H1 (cell line): Measurements from ENCODE around the gene GRM1. TPM values are rescaled to one million over a fixed set of nuclear protein-coding genes. Genes with fewer than 3 reads are reported as not detected.

Experiments
- CTCF ChIA-PET: fragments of 300-600 bp; sonication (Branson Sonifier 250); formaldehyde crosslinking; loops from one replicate; lab custom pipeline; 2021; ENCODE audit not compliant: partially characterized antibody; lab: Charles Lee
- POLR2A ChIA-PET: fragments of 300-600 bp; sonication (Branson Sonifier 250); formaldehyde crosslinking; loops from one replicate; lab custom pipeline; 2021; ENCODE audit warnings: inconsistent platforms; ENCODE audit not compliant: partially characterized antibody; lab: Charles Lee
- DNase-seq, 2 experiments: peaks; one replicate each; pipeline versions ENCODE4 v3.0.0 to v3.0.0-alpha.2; 2010 to 2022; ENCODE audit warnings: low spot score in 2 of 2, low read depth in 1 of 2, mixed read lengths in 1 of 2
- FAIRE-seq: peaks from 2 replicates; lab custom pipeline; 2011; peaks lifted over from hg19 to GRCh38; lab: Jason Lieb, UNC
- H2AFZ ChIP-seq: 2 replicates; pipeline ENCODE4 v1.8.1; 2012; ENCODE audit warnings: low read length, inconsistent platforms
- H2AK5ac ChIP-seq: 2 replicates; pipeline ENCODE4 v1.6.1; 2013; ENCODE audit warnings: low read depth, low read length
- H2BK120ac ChIP-seq: replicated peaks from 2 replicates; pipeline ENCODE3; 2013; ENCODE audit warnings: low read depth, low read length, inconsistent platforms
- H2BK12ac ChIP-seq: 2 replicates; pipeline ENCODE4 v1.6.1; 2013; ENCODE audit warnings: low read depth, low read length
- H2BK15ac ChIP-seq: 2 replicates; pipeline ENCODE4 v1.6.1; 2013; ENCODE audit warnings: low read length
- H2BK20ac ChIP-seq: 2 replicates; pipeline ENCODE4 v1.6.1; 2013; ENCODE audit warnings: low read length
- H2BK5ac ChIP-seq: 2 replicates; pipeline ENCODE4 v1.6.1; 2013; ENCODE audit warnings: low read depth, low read length
- H3K14ac ChIP-seq: 2 replicates; pipeline ENCODE4 v1.6.1; 2013; ENCODE audit warnings: inconsistent platforms; ENCODE audit not compliant: insufficient read length
- H3K18ac ChIP-seq: 2 replicates; pipeline ENCODE4 v1.6.1; 2013; ENCODE audit warnings: low read length; ENCODE audit errors: extremely low read depth
- H3K23ac ChIP-seq: 2 replicates; pipeline ENCODE4 v1.6.1; 2013; ENCODE audit warnings: inconsistent platforms; ENCODE audit not compliant: insufficient read length
- H3K23me2 ChIP-seq: 2 replicates; pipeline ENCODE4 v1.6.1; 2013; ENCODE audit warnings: low read depth, low read length
- H3K27ac ChIP-seq: 2 replicates; pipeline ENCODE4 v1.6.1; 2011; ENCODE audit warnings: low read depth, low read length, inconsistent platforms
- H3K27me3 ChIP-seq, 4 experiments: replicated peaks in 1 of 4; 1 replicate in 1 of 4; 2 replicates in 3 of 4; pipeline versions ENCODE4 v1.6.1 to v1.8.1; 2011 to 2013; ENCODE audit warnings: low read length in 3 of 4, mild to moderate bottlenecking in 3 of 4, inconsistent platforms in 2 of 4, mixed read lengths in 2 of 4, moderate library complexity in 1 of 4; ENCODE audit not compliant: control insufficient read depth in 3 of 4, insufficient read depth in 3 of 4; ENCODE audit errors: extremely low read depth in 1 of 4
- H3K36me3 ChIP-seq, 4 experiments: 2 replicates each; pipeline versions ENCODE4 v1.6.1 to v1.8.1; 2011 to 2013; ENCODE audit warnings: mild to moderate bottlenecking in 4 of 4, low read length in 3 of 4, moderate library complexity in 2 of 4, control low read depth in 1 of 4, inconsistent platforms in 1 of 4; ENCODE audit not compliant: insufficient read depth in 4 of 4, control insufficient read depth in 2 of 4
- H3K4ac ChIP-seq: replicated peaks from 2 replicates; pipeline ENCODE3; 2013; ENCODE audit warnings: low read length, low read depth, mixed read lengths, inconsistent platforms; ENCODE audit not compliant: insufficient read length
- H3K4me1 ChIP-seq, 4 experiments: replicated peaks in 1 of 4; 1 replicate in 1 of 4; 2 replicates in 3 of 4; pipeline versions ENCODE4 v1.6.1 to v1.8.1; 2011 to 2013; ENCODE audit warnings: low read length in 3 of 4, inconsistent platforms in 2 of 4, mixed read lengths in 1 of 4; ENCODE audit not compliant: insufficient read depth in 4 of 4, control insufficient read depth in 3 of 4
- H3K4me2 ChIP-seq, 2 experiments: 2 replicates each; pipeline versions ENCODE4 v1.6.1 to v1.8.1; 2011 to 2013; ENCODE audit warnings: low read depth in 2 of 2, low read length in 2 of 2, control low read depth in 1 of 2, inconsistent platforms in 1 of 2, mild to moderate bottlenecking in 1 of 2; ENCODE audit not compliant: insufficient read depth in 1 of 2
- H3K4me3 ChIP-seq, 4 experiments: fragments of 200-600, 300-600 bp in 1 of 4; sonication (generic), shearing (Covaris generic), sonication (Bioruptor Twin) in 1 of 4; 2 replicates each; pipeline versions ENCODE4 v1.5.1 to v1.8.1; 2011 to 2016; ENCODE audit warnings: low read length in 4 of 4, low read depth in 3 of 4, control low read depth in 2 of 4, inconsistent platforms in 2 of 4, mild to moderate bottlenecking in 2 of 4, mixed read lengths in 1 of 4, moderate library complexity in 1 of 4; ENCODE audit not compliant: insufficient read depth in 2 of 4; ENCODE audit errors: extremely low read depth in 1 of 4
- H3K56ac ChIP-seq: replicated peaks from 2 replicates; pipeline ENCODE3; 2013; ENCODE audit warnings: low read depth, mild to moderate bottlenecking, mixed read lengths, low read length, inconsistent platforms; ENCODE audit not compliant: insufficient read length
- H3K79me1 ChIP-seq: 2 replicates; pipeline ENCODE4 v1.6.1; 2013; ENCODE audit warnings: low read depth, low read length, control low read depth
- H3K79me2 ChIP-seq, 2 experiments: 2 replicates each; pipeline versions ENCODE4 v1.6.1 to v1.8.1; 2012 to 2013; ENCODE audit warnings: low read length in 2 of 2, mild to moderate bottlenecking in 2 of 2, inconsistent platforms in 1 of 2; ENCODE audit not compliant: insufficient read depth in 2 of 2, control insufficient read depth in 1 of 2
- H3K9ac ChIP-seq, 4 experiments: replicated peaks in 1 of 4; 1 replicate in 1 of 4; 2 replicates in 3 of 4; pipeline versions ENCODE4 v1.6.1 to v1.8.1; 2011 to 2013; ENCODE audit warnings: low read depth in 3 of 4, low read length in 3 of 4, control low read depth in 2 of 4, mild to moderate bottlenecking in 2 of 4, moderate library complexity in 2 of 4, inconsistent platforms in 1 of 4; ENCODE audit errors: extremely low read depth in 1 of 4
- H3K9me3 ChIP-seq, 2 experiments: 2 replicates each; pipeline versions ENCODE4 v1.6.1 to v1.8.1; 2012 to 2013; ENCODE audit warnings: mild to moderate bottlenecking in 2 of 2, moderate library complexity in 2 of 2, control low read depth in 1 of 2, inconsistent platforms in 1 of 2, low read depth in 1 of 2, low read length in 1 of 2, mixed read lengths in 1 of 2; ENCODE audit not compliant: insufficient read depth in 2 of 2
- H4K20me1 ChIP-seq, 2 experiments: replicated peaks in 1 of 2; 2 replicates each; pipeline versions ENCODE3 to v1.8.1; 2011 to 2013; ENCODE audit warnings: inconsistent platforms in 2 of 2, low read length in 2 of 2, mild to moderate bottlenecking in 1 of 2; ENCODE audit not compliant: insufficient read depth in 2 of 2, control insufficient read depth in 1 of 2
- H4K5ac ChIP-seq: 2 replicates; pipeline ENCODE4 v1.6.1; 2013; ENCODE audit warnings: low read length, low read depth, mixed read lengths, inconsistent platforms; ENCODE audit not compliant: insufficient read length
- H4K8ac ChIP-seq: 2 replicates; pipeline ENCODE4 v1.8.0; 2013; ENCODE audit warnings: mild to moderate bottlenecking, moderate library complexity, low read length, inconsistent platforms; ENCODE audit not compliant: insufficient read depth; ENCODE audit errors: extremely low read depth
- H4K91ac ChIP-seq: replicated peaks from 2 replicates; pipeline ENCODE3; 2013; ENCODE audit warnings: low read length, mixed read lengths, inconsistent platforms; ENCODE audit not compliant: insufficient read length
- CTBP2 ChIP-seq: IDR thresholded peaks from 2 replicates; pipeline ENCODE4 v1.7.0; 2011; ENCODE audit warnings: borderline replicate concordance, mild to moderate bottlenecking, moderate library complexity, mixed read lengths, low read length; ENCODE audit not compliant: insufficient read depth, insufficient read length
- KDM4A ChIP-seq: IDR thresholded peaks from one replicate; pipeline ENCODE4 v1.7.1; 2012; ENCODE audit warnings: low read depth, mild to moderate bottlenecking, moderate library complexity, low read length, inconsistent platforms; ENCODE audit not compliant: severe bottlenecking
- PHF8 ChIP-seq: fragments of 200-600 bp; sonication (generic); conservative IDR thresholded peaks from 2 replicates; pipeline ENCODE4 v1.7.1; 2012; ENCODE audit warnings: low read depth, mild to moderate bottlenecking, inconsistent platforms, low read length, moderate library complexity
- polyA plus RNA-seq, 7 experiments: library from polyadenylated mRNA; depleted of rRNA in 3 of 7; stranded (reverse) in 5 of 7; unstranded in 2 of 7; fragments of >200 nt in 5 of 7; fragments of 200-250 nt in 2 of 7; gene quantifications; 1 replicate in 5 of 7; 2 replicates in 1 of 7; 4 replicates in 1 of 7; pipeline versions ENCODE4 v1.2.1 to v1.2.3, GENCODE V29; 2011 to 2013; ENCODE audit warnings: missing spikeins in 2 of 7, mixed read lengths in 2 of 7
- total RNA-seq: library from RNA; stranded (reverse); fragmentation: NEBNext Ultra II Directional; extraction: Animal tissue kit (Norgen Biotek cat#: 25700); gene quantifications from 2 replicates; pipeline ENCODE4 v1.2.1, GENCODE V29; 2021

Gene GRM1
- total and polyA plus RNA-seq, 2 of the 8 experiments (the other 6 are each of a cell fraction or from before 2014, with no cell fraction given) = 0.15 to 1.3 TPM

DNA sequence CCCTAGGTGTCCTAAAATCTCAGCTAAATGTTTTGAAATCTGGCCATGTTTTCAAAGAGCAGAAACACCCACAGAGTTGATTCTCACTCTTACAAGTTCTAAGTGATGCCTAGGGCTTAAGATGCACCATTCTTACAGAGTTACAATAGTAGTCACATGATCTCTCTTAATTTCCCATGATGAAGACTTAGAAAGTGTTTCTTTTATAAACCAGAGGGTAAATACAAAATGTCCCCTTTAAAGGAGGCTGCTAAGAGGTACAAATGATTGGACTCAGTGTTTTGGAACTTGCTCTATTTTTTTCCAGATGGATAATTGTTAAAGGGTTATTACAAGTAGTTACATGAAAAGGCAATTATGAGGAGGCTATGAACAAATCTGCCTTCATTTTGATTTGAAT, 244.6 kb downstream of the GRM1 start:
- H3K79me2 ChIP-seq = no peaks in the 10 kb centered on the region
- H2BK120ac ChIP-seq = no peak overlapping the region
- H4K20me1 ChIP-seq = no peaks in the 10 kb centered on the region
- H4K91ac ChIP-seq = no peak overlapping the region
- no peak overlapping the region for H2AK5ac ChIP-seq
- no peak overlapping the region for H3K27ac ChIP-seq
- no peak overlapping the region for H3K4me3 ChIP-seq
- TF ChIP-seq PHF8 (no peak), CTBP2 (no peak), KDM4A (no peak)
- H3K36me3 ChIP-seq = no peaks in the 10 kb centered on the region
- no peak overlapping the region for H3K56ac ChIP-seq
- DNase-seq (no peak), FAIRE-seq (no peak)
- H3K14ac ChIP-seq = no peak overlapping the region
- H3K18ac ChIP-seq = no peak overlapping the region
- H2BK5ac ChIP-seq = no peak overlapping the region
- no peaks in the 10 kb centered on the region for H3K27me3 ChIP-seq
- no peak overlapping the region for H3K4ac ChIP-seq
- no peak overlapping the region for H2BK15ac ChIP-seq
- CTCF ChIA-PET = no interaction called here
- POLR2A ChIA-PET = no interaction called here
- no peaks in the 10 kb centered on the region for H3K9me3 ChIP-seq
- H3K4me2 ChIP-seq = no peak overlapping the region
- H2BK20ac ChIP-seq = no peak overlapping the region
- H3K79me1 ChIP-seq = no peaks in the 10 kb centered on the region
- no peak overlapping the region for H3K23ac ChIP-seq
- H3K9ac ChIP-seq = no peak overlapping the region
- H2AFZ ChIP-seq = no peak overlapping the region
- H3K23me2 ChIP-seq = no peaks in the 10 kb centered on the region
- H4K8ac ChIP-seq = no peak overlapping the region
- no peak overlapping the region for H4K5ac ChIP-seq
- peaks cover 0 to 8% (median 0%) of the 10 kb centered on the region in 4 experiments; a peak in 2 of 7 replicates for H3K4me1 ChIP-seq
- no peak overlapping the region for H2BK12ac ChIP-seq
